ENCODE measurements around the gene KCNH4.
"Not testable (repeated sequence)": the region's sequence is repeated elsewhere in the genome, so short reads cannot be mapped to it uniquely, and the experiment has no call there.

The KCNH4 gene

DNA sequence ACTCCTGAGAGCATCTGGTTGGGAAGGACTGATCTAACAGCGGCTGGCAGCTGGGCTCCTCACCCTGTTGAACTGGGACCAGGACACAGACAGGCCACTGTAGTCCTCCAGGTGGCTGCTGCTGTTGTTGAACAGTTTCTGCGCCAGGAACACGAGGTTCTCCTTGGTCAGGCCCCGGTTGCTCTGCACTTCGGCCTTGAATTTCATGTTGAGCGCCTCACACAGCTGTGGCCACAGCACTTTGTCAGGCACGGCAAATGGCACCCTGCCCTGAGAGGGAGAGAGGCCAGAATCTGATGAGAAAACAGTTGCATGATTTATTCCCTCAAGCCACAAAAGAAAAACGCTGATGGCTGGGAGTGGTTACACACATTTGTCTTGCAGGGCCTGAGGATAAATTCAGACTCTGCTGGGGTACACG, 31.0 kb upstream of the KCNH4 start:
- not testable (repeated sequence) for H3K4me1 ChIP-seq (ENCODE audit: control insufficient read depth in 1 of 2, insufficient read depth in 2 of 2, low read length in 2 of 2); H3K9me3 ChIP-seq (ENCODE audit: control insufficient read depth in 1 of 2, low read length in 2 of 2); H3K9ac ChIP-seq (ENCODE audit: low read depth in 1 of 2, low read length in 2 of 2); H3K4me3 ChIP-seq (ENCODE audit: low read depth in 1 of 2, low read length in 2 of 2); H3K27me3 ChIP-seq (ENCODE audit: control insufficient read depth in 1 of 2, insufficient read depth in 2 of 2, low read length in 2 of 2)
- Histone ChIP-seq H3K36me3 (ENCODE audit: control insufficient read depth in 1 of 2, insufficient read depth in 2 of 2, low read length in 2 of 2) (peaks cover 16 to 49% of the 10 kb centered on the region in 2 donors), H3K27ac (ENCODE audit: low read depth, low read length) (peak overlapping the region; percentile 27)

DNA sequence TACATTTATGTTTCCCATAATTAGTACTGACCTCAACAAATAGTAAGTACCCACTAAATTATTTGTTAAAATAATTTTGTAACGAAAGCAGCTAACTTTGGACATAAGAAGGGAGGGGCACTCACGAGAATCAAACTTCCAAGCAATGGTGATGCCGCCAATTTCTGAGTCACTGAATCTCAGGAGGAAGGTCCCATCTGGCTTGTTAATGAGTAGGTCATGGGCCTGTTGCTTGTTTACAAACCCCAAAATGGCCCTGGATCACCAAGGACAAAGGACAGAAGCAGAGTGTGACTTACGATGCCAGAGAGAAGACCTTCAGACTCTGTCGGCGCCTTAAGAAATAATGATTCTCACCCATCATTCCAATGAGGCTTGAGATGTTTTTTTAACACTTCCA, 29.1 kb upstream of the KCNH4 start:
- Histone ChIP-seq H3K4me1 (ENCODE audit: control insufficient read depth in 1 of 2, insufficient read depth in 2 of 2, low read length in 2 of 2) (no peaks in the 10 kb centered on the region), H3K9me3 (ENCODE audit: control insufficient read depth in 1 of 2, low read length in 2 of 2) (no peaks in the 10 kb centered on the region), H3K9ac (ENCODE audit: low read depth in 1 of 2, low read length in 2 of 2) (no peak overlapping the region), H3K36me3 (ENCODE audit: control insufficient read depth in 1 of 2, insufficient read depth in 2 of 2, low read length in 2 of 2) (peaks cover 16 to 38% of the 10 kb centered on the region in 2 donors), H3K27me3 (ENCODE audit: control insufficient read depth in 1 of 2, insufficient read depth in 2 of 2, low read length in 2 of 2) (no peaks in the 10 kb centered on the region), H3K27ac (ENCODE audit: low read depth, low read length) (no peak overlapping the region), H3K4me3 (ENCODE audit: low read depth in 1 of 2, low read length in 2 of 2) (no peak overlapping the region)

DNA sequence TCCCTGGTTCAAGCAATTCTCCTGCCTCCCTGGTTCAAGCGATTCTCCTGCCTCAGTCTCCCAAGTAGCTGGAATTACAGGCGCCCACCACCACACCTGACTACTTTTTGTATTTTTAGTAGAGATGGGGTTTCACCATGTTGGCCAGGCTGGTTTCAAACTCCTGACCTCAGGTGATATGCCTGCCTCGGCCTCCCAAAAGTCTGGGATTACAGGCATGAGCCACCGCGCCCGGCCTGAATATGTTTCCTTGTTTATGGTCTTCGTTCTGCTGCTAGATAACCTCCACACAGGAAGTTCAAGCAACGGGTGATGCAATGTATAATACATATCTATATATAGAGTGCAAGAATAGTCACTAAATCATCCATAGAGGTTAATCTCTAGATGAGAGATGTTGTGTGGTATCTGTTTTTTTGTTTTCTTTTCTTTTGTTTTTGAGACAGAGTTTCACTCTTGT, 25.2 kb upstream of the KCNH4 start:
- peaks cover 22 to 53% of the 10 kb centered on the region in 2 donors for H3K36me3 ChIP-seq (ENCODE audit: control insufficient read depth in 1 of 2, insufficient read depth in 2 of 2, low read length in 2 of 2)
- not testable (repeated sequence) for H3K9ac ChIP-seq (ENCODE audit: low read depth in 1 of 2, low read length in 2 of 2); H3K4me1 ChIP-seq (ENCODE audit: control insufficient read depth in 1 of 2, insufficient read depth in 2 of 2, low read length in 2 of 2); H3K4me3 ChIP-seq (ENCODE audit: low read depth in 1 of 2, low read length in 2 of 2); H3K9me3 ChIP-seq (ENCODE audit: control insufficient read depth in 1 of 2, low read length in 2 of 2); H3K27ac ChIP-seq (ENCODE audit: low read depth, low read length); H3K27me3 ChIP-seq (ENCODE audit: control insufficient read depth in 1 of 2, insufficient read depth in 2 of 2, low read length in 2 of 2)

DNA sequence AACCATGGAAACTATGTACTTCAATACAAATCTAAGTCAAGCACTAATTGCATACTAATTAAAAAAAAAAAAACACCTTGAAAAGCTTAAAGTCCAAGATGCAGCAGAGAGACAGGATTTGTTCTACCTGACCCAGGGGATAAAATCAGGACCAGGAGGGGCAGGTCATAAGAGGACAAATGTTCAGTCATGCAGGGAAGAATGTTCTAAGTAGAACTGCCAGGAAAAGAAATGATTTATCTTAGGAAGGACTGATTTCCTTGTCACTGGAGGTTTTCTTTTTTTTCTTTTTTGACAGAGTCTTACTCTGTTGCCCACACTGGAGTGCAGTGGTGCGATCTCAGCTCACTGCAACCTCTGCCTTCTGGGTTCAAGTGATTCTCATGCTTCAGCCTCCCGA, 22.4 kb upstream of the KCNH4 start:
- peaks cover 11 to 33% of the 10 kb centered on the region in 2 donors for H3K36me3 ChIP-seq (ENCODE audit: control insufficient read depth in 1 of 2, insufficient read depth in 2 of 2, low read length in 2 of 2)
- H3K4me1 ChIP-seq (ENCODE audit: control insufficient read depth in 1 of 2, insufficient read depth in 2 of 2, low read length in 2 of 2): peaks cover 14 to 15% of the 10 kb centered on the region in 2 donors
- no peaks in the 10 kb centered on the region for H3K27me3 ChIP-seq (ENCODE audit: control insufficient read depth in 1 of 2, insufficient read depth in 2 of 2, low read length in 2 of 2)
- H3K9ac ChIP-seq (ENCODE audit: low read depth in 1 of 2, low read length in 2 of 2): no peak overlapping the region
- no peaks in the 10 kb centered on the region for H3K9me3 ChIP-seq (ENCODE audit: control insufficient read depth in 1 of 2, low read length in 2 of 2)
- no peak overlapping the region for H3K27ac ChIP-seq (ENCODE audit: low read depth, low read length)
- H3K4me3 ChIP-seq (ENCODE audit: low read depth in 1 of 2, low read length in 2 of 2): no peak overlapping the region

DNA sequence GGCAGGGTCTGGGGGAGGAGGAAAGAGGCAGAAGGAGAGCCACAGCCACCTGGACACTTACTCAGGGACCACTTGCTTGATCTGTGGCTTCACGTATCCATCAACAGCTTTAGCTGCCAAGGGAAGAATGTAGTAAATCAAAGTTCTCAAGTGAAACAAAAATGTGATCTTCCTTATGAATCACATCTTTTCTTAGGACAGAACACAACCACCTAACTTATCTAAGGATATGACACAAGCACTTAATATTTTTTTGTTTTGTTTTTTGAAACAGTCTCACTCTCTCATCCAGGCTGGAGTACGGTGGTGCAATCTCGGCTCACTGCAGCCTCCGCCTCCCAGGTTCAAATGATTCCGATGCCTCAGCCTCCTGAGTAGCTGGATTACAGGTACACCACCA, 21.8 kb upstream of the KCNH4 start:
- Histone ChIP-seq H3K9ac (ENCODE audit: low read depth in 1 of 2, low read length in 2 of 2) (no peak overlapping the region), H3K27ac (ENCODE audit: low read depth, low read length) (no peak overlapping the region), H3K4me3 (ENCODE audit: low read depth in 1 of 2, low read length in 2 of 2) (no peak overlapping the region), H3K36me3 (ENCODE audit: control insufficient read depth in 1 of 2, insufficient read depth in 2 of 2, low read length in 2 of 2) (peaks cover 11 to 33% of the 10 kb centered on the region in 2 donors), H3K9me3 (ENCODE audit: control insufficient read depth in 1 of 2, low read length in 2 of 2) (no peaks in the 10 kb centered on the region), H3K4me1 (ENCODE audit: control insufficient read depth in 1 of 2, insufficient read depth in 2 of 2, low read length in 2 of 2) (peaks cover 14 to 15% of the 10 kb centered on the region in 2 donors), H3K27me3 (ENCODE audit: control insufficient read depth in 1 of 2, insufficient read depth in 2 of 2, low read length in 2 of 2) (no peaks in the 10 kb centered on the region)

- Histone ChIP-seq H3K27me3 (ENCODE audit: control insufficient read depth in 1 of 2, insufficient read depth in 2 of 2, low read length in 2 of 2) (no peaks in the 10 kb centered on the region), H3K36me3 (ENCODE audit: control insufficient read depth in 1 of 2, insufficient read depth in 2 of 2, low read length in 2 of 2) (peaks cover 6 to 30% of the 10 kb centered on the region in 2 donors), H3K4me1 (ENCODE audit: control insufficient read depth in 1 of 2, insufficient read depth in 2 of 2, low read length in 2 of 2) (peaks cover 14 to 15% of the 10 kb centered on the region in 2 donors), H3K9ac (ENCODE audit: low read depth in 1 of 2, low read length in 2 of 2) (no peak overlapping the region), H3K9me3 (ENCODE audit: control insufficient read depth in 1 of 2, low read length in 2 of 2) (no peaks in the 10 kb centered on the region), H3K4me3 (ENCODE audit: low read depth in 1 of 2, low read length in 2 of 2) (no peak overlapping the region), H3K27ac (ENCODE audit: low read depth, low read length) (no peak overlapping the region)
Observed at GRCh38 chr17:42202159-42202558, 21.2 kb upstream of the KCNH4 start.

DNA sequence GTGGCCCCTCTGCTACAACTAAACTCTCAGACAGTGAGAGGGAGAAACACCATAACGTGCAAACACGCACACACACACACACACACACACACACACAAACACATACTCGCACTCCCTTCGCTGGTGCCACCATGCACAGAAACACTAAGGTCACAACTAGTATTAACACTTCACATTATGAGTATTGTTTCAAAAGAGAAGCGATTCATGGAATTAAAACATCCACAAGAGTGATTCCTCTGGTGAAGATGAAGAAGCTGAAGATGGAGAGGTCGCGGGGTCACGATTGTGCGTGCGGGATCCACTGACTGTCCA, 20.5 kb upstream of the KCNH4 start:
- Histone ChIP-seq H3K4me3 (ENCODE audit: low read depth in 1 of 2, low read length in 2 of 2) (no peak overlapping the region), H3K27ac (ENCODE audit: low read depth, low read length) (no peak overlapping the region), H3K9ac (ENCODE audit: low read depth in 1 of 2, low read length in 2 of 2) (no peak overlapping the region), H3K9me3 (ENCODE audit: control insufficient read depth in 1 of 2, low read length in 2 of 2) (no peaks in the 10 kb centered on the region), H3K27me3 (ENCODE audit: control insufficient read depth in 1 of 2, insufficient read depth in 2 of 2, low read length in 2 of 2) (no peaks in the 10 kb centered on the region), H3K36me3 (ENCODE audit: control insufficient read depth in 1 of 2, insufficient read depth in 2 of 2, low read length in 2 of 2) (peaks cover 5 to 29% of the 10 kb centered on the region in 2 donors), H3K4me1 (ENCODE audit: control insufficient read depth in 1 of 2, insufficient read depth in 2 of 2, low read length in 2 of 2) (peaks cover 14 to 15% of the 10 kb centered on the region in 2 donors)

DNA sequence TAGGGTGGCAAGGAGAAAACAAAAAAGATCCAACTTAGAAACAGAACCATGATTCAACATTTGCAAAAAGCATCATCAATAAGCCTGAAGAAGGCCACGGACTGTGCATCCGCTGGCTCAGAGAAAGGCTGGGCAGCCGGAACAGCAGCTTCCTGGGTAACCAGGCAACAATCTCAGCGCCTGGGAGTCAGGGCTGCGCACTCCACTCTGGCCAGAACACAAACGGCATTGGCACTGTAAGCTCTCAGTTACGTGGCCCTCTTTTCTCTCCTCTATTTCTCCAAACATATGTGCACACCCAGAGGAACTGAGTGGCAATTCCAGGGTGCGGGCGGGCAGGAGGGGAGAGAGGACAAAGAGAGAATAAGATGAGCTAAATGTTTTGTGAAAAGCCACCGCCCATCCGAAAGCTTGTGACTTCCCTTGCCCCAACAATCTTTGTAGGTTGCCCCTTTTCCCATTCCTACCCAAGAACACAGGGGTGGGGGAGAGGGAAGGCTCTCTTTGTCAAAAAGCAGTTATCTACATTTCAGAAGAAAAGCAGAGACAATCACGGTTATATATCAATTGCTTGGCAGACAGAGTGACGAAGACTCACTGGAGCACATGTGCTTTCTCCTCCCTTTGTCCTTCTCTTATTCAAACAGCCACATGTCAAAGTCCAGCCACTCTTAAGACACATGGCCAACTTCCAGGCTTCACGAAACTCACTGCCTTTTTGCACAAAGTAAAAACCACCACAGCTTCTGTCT, 19.9 kb upstream of the KCNH4 start:
- H3K36me3 ChIP-seq (ENCODE audit: control insufficient read depth in 1 of 2, insufficient read depth in 2 of 2, low read length in 2 of 2): peaks cover 5 to 27% of the 10 kb centered on the region in 2 donors
- H3K4me1 ChIP-seq (ENCODE audit: control insufficient read depth in 1 of 2, insufficient read depth in 2 of 2, low read length in 2 of 2): peaks cover 14 to 15% of the 10 kb centered on the region in 2 donors
- H3K9me3 ChIP-seq (ENCODE audit: control insufficient read depth in 1 of 2, low read length in 2 of 2): no peaks in the 10 kb centered on the region
- no peak overlapping the region for H3K27ac ChIP-seq (ENCODE audit: low read depth, low read length)
- H3K27me3 ChIP-seq (ENCODE audit: control insufficient read depth in 1 of 2, insufficient read depth in 2 of 2, low read length in 2 of 2): no peaks in the 10 kb centered on the region
- H3K9ac ChIP-seq (ENCODE audit: low read depth in 1 of 2, low read length in 2 of 2): no peak overlapping the region
- H3K4me3 ChIP-seq (ENCODE audit: low read depth in 1 of 2, low read length in 2 of 2): no peak overlapping the region

DNA sequence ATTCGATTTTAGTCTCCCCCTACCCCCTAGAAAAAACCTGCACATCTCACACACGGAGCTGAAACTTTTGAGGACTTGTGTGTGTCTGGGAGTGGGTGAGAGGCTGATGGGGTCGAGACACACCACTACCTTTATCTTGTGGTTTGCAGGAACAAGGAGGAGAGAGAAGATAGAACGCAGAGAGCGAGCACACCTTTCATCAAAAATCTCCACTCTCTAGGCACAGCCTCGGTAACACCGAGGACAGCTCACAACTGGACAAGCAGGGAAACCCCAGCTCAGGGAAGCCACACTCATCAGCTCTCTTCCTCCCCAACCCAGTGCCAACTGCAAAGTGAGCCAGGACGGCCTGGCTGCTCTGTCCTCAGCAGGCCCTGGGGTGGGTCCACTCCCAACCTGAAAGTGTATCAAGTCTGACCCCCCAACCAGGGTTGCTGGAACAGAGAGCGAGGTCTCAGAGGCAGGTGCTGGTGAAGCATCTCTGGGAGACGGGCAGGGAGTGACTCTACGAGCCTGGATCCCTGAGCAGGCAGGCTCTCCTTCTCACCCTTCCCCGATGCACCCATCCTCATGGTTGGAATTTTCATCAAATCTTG, 18.6 kb upstream of the KCNH4 start:
- no peaks in the 10 kb centered on the region for H3K9me3 ChIP-seq (ENCODE audit: control insufficient read depth in 1 of 2, low read length in 2 of 2)
- H3K27me3 ChIP-seq (ENCODE audit: control insufficient read depth in 1 of 2, insufficient read depth in 2 of 2, low read length in 2 of 2): no peaks in the 10 kb centered on the region
- H3K4me1 ChIP-seq (ENCODE audit: control insufficient read depth in 1 of 2, insufficient read depth in 2 of 2, low read length in 2 of 2): peaks cover 14 to 18% of the 10 kb centered on the region in 2 donors
- peaks cover 5 to 22% of the 10 kb centered on the region in 2 donors for H3K36me3 ChIP-seq (ENCODE audit: control insufficient read depth in 1 of 2, insufficient read depth in 2 of 2, low read length in 2 of 2)
- H3K4me3 ChIP-seq (ENCODE audit: low read depth in 1 of 2, low read length in 2 of 2): no peak overlapping the region
- no peak overlapping the region for H3K9ac ChIP-seq (ENCODE audit: low read depth in 1 of 2, low read length in 2 of 2)
- H3K27ac ChIP-seq (ENCODE audit: low read depth, low read length): no peak overlapping the region

DNA sequence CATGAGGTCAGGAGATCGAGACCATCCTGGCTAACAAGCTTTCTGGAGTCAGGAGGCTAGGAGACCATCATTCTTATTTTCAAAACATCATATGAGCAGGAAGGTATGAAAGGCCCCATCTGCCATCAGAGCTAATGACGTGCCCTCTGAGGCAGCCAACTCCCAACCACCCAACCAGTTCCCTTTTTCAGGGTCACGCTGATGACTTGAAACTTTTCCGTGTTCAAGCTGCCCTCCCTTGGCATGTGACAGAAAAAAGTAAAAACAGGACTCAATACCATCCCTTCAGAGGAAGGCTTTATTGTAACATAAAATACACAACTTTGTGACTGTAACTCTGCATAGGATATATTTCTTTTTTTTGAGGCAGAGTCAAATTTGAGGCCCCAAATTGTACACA, 18.0 kb upstream of the KCNH4 start:
- Histone ChIP-seq H3K27me3 (ENCODE audit: control insufficient read depth in 1 of 2, insufficient read depth in 2 of 2, low read length in 2 of 2) (no peaks in the 10 kb centered on the region), H3K4me3 (ENCODE audit: low read depth in 1 of 2, low read length in 2 of 2) (no peak overlapping the region), H3K27ac (ENCODE audit: low read depth, low read length) (no peak overlapping the region), H3K9me3 (ENCODE audit: control insufficient read depth in 1 of 2, low read length in 2 of 2) (no peaks in the 10 kb centered on the region), H3K36me3 (ENCODE audit: control insufficient read depth in 1 of 2, insufficient read depth in 2 of 2, low read length in 2 of 2) (peaks cover under 1 to 16% of the 10 kb centered on the region in 2 donors), H3K9ac (ENCODE audit: low read depth in 1 of 2, low read length in 2 of 2) (no peak overlapping the region), H3K4me1 (ENCODE audit: control insufficient read depth in 1 of 2, insufficient read depth in 2 of 2, low read length in 2 of 2) (peaks cover 14 to 21% of the 10 kb centered on the region in 2 donors)

All from duodenal mucosa (tissue), 2 donors.